Right kidney (tissue), 1 donor: ENCODE results near the gene PDZRN3.
A peak's percentile ranks its signal among the peaks of the same experiment; 100 is the strongest.
"Not testable (repeated sequence)": the region's sequence is repeated elsewhere in the genome, so short reads cannot be mapped to it uniquely, and the experiment has no call there.

Source experiments
- DNase-seq: peaks from one replicate; pipeline ENCODE4 v3.0.0-alpha.2; 2016

PDZRN3 gene

DNA sequence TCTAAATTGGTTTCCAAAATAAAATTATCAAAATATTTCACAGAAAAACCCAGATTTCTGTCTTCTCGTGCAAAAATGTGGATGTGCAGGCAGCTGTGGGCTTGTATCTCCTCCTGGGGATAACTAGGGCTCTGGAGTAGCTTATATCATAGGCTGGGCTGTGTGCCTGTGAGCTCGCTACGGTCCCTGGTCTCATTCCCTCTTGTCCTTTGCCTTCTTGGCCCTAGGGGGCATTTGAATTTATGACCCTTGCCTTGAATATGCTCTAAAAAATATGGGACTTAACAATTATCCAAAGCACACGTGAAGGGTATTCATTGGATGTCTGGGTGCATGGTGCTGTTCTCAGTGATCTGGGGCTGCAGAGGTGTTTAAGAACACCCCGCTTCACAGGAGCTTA lies 132.6 kb downstream of the PDZRN3 start:
- DNase-seq = no peak

DNA sequence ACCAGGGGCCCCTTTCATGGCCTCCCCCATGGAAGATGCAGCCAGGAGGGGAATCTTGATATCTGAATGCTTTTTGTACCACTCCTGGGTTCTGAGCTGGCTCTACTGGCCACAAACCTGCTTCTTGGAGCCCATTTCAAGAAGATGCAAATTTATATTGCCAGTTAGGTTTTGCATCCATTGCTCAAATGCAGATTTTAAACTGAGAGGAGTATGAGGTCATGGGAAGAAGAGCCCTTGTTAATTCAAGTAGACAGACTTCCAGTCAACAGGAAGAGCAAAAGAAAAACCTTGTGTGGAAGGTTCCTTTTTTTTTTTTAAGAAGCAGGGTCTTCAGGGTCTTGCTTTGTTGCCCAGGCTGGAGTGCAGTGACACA lies 133.5 kb downstream of the PDZRN3 start:
- no peak for DNase-seq

DNA sequence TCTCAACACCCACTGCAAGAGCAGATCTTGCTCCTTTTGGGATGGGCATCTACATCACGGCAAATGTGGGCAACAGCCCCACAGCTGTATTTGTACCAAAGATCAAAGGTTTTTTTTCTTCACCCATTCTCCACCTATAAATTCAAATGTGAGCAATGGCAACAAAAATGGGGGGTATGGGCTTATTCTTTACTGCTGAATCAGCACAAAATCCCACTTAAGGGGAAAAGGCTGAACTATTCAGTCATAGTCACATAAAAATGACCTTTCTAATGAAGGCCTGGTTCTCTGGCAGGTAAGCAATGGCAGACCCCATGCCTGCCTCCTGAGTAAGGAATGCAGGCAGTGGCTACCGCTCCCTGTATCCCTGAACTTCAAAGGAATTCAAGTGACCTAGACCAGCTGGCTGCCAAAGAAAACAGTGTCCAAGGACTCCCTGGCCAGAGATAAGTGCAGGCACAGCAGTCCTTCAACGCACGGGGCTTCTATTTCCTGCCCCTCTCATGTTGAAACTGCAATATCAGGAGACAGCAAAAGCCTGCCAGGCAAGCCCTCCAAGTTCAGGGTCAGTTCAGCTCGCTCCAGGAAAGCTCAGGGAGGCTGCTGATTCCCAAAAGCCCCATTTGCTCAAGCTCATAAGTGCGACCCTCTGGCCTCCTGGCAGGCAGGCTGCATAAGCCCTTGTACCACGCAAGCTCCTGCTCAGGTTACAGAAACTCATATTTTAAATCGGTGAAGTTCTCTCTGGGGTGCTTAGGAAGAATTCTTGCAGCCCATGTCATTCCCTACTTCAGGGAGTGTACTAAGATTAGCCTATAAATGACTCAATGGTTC lies 134.1 kb downstream of the PDZRN3 start:
- DNase-seq = peak; percentile 22

DNA sequence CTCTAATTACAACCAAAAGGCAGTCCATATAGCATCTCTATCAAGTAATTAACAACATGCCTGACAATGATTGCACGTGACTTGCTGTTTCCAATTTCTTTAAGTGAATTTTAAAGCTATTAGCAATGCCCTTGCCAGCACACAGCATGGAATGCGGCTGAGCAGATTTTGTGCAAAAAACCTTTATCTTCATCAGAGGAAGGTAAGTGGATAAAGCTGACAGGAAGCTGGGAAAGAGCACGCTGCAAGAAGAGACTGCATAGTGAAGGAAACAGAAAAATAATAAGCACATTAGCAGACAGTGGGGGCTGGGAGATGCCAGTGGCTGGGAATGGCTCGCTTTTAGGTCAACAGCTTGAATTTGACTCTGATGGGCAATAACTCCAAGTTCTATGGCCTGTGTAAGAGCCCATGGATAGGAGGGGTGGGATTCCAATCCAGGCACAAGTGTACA lies 138.8 kb downstream of the PDZRN3 start:
- no peak for DNase-seq

DNA sequence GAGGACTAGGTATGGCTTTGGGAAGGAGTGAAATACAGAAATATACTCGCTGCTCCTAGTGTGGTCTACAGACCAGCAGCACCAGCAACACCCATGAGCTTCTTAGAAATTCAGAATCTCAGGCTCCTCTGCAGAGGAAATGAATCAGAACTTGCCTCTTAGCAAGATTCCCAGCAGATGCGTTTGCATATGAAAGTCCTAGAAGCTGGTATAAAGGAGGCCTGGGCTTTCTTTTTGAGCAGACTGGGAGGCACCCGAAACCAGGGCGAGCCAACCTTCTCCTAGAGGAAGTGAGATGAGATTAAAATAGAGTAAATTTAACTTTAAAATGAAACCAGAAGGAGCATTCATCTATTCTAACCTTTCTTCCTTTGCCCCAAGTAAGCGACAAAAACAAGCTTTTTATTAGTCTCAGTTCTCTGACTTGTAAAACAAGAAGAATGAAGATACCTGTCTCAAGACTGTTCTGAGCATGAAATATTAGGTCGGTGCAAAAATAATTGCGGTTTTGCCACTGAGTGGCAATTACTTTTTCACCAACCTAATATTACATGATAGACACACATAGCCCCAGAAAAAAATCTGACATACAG lies 140.0 kb downstream of the PDZRN3 start:
- DNase-seq = no peak

DNA sequence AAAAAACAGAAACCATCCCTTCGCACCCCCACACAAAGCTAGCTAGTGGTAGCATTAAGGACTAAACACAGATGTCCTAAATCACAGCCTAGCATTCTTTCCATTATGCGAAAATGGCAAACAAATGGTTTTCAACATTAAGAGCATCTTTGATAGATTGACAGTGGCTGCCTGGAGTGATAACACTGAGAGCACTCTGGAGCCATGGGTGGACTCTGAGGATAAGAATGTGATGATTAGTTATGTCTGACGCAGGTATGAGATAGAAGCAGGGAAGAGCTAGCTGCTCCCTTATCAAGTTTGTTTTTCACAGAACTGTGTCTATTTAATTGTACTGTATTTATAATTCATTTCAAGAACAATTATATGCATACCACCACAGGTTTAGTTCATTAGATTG lies 142.9 kb downstream of the PDZRN3 start:
- no peak for DNase-seq

DNA sequence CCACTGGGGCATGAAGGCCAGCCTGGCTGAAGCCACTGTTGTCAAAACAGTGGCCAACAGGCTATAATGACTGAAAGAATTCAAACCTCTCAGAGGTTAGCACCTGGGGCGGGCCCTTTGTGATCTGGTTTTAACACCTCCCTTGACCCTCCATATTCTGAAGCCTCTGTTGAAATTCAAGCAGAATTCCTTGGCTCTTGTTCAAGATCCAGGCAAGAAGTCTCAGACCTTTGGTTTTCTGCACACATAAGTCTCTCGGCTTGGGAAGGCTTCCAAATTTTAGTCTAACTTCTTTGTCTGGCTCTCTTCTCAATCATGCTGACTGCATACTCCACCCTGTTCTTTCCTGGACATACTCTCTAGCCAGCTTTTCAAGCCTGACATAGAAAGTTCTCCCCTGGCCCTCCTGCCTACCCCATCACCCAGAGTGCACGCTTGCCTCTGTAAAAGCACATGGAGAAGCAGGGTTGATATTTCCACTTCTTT lies 144.5 kb downstream of the PDZRN3 start:
- no peak for DNase-seq

DNA sequence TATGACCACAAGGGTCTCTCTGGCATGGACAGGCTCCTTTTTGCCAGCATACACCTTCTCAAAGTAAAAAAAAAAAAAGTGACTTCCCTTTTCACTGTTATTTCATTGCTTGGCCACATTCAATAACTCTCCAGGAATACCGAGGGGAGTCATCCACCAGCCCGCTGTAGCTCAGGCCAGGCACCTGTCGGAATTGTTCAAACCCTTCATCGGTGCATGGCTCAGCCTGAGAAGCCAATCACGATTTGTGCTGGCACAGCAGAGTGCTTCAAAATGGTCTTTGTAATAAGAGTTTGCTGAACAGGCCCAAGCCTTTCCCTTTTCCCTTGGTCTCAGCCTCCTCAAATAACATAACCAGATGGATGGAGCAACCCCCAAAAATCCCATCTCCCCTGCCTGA lies 145.4 kb downstream of the PDZRN3 start:
- no peak for DNase-seq

DNA sequence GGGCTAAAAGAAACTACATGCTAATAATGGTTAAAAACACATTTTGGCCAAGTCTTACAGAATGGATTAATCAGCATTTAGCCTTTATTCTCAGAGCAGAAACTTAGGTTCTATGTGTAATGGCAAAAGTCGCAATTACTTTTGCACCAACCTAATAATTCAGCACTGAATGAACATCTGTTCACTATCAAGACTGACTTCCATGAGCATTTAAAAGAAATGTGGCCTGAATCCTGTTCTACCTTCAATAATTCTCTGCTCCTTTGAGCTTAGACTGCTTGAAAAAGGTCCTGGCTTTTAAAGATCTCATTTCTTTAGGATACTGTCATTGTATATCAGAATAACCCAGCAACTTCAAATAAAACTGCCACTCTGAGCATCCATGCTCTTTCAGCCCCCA lies 145.9 kb downstream of the PDZRN3 start:
- DNase-seq = no peak

DNA sequence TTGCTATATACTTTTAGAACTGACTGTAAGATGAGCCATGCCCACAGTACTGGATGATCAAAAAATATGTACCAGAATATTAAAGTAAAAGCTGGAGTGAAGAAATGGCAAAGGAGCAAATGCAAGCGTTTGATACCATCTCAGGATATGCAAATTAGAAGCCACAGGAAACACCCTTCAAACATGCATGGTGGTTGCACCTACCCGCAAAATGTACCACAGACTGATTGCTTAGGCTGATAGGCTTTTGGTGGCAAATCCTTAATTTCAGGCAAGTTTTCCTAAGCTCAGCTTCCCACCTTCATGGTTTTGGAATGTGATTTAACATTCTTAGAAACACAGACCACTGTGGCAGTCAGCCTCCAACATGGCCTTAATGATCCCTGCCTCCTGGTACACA lies 149.0 kb downstream of the PDZRN3 start:
- no peak for DNase-seq

DNA sequence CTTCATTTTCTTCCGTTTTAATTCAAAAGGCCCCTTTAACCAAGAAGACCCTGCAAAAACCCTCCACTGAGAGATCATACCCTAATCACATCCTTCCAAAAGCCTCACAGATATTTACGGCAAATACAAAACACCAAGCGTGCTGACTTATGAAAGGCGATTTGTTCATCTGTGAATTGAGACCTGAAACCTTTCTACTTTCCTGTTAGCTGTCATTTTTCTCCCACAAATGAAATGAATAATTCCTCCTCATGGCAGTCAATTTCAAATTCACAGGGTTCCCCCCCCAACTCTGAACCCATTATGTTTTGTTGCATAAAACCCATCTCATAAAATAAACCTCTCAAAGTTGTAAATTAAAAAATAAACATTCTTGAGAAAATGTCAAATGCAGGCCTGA lies 149.6 kb downstream of the PDZRN3 start:
- DNase-seq = no peak

DNA sequence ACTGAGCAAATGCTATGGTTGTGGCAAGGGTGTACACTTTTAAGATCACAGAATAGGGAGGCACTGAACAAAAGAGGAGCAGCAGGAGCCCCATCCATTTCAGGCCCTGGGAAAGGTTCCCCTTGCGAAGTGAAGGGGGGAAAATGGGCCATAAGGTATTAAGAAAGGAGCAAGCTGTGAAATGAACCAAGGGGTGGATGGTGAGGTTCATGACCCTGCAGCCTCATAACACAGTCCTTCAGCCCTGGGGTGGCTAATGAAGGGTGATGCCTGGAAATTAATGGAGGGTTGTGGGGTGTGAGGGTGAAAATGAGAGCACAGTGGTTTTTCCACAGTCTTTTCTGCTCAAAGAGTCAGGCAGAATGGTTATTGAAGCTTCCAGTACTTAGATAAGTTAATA lies 150.1 kb downstream of the PDZRN3 start:
- DNase-seq = no peak

DNA sequence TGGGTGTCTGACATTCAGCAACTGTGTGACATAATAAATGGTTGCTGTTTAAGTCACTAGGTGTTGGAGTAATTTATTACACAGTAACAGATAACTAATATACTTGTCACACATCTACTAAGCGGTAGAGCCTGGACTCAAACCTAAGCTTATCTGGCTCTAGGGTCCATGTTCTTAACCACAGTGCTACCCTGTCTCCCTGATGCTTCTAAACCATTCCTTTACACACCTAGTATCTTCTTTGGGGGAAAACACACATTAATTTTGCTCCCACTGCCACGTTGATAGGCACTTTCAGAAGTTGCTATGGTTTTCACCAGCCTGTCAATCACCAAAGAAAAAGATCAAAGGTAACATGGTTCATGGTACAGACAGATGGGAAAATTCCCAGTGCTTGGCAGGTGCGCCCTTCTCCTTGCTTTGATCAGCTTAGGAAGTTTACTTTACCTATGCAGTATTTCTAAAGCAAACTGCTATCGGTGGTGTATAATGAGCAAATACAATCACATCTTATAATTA lies 150.8 kb downstream of the PDZRN3 start:
- no peak for DNase-seq

DNA sequence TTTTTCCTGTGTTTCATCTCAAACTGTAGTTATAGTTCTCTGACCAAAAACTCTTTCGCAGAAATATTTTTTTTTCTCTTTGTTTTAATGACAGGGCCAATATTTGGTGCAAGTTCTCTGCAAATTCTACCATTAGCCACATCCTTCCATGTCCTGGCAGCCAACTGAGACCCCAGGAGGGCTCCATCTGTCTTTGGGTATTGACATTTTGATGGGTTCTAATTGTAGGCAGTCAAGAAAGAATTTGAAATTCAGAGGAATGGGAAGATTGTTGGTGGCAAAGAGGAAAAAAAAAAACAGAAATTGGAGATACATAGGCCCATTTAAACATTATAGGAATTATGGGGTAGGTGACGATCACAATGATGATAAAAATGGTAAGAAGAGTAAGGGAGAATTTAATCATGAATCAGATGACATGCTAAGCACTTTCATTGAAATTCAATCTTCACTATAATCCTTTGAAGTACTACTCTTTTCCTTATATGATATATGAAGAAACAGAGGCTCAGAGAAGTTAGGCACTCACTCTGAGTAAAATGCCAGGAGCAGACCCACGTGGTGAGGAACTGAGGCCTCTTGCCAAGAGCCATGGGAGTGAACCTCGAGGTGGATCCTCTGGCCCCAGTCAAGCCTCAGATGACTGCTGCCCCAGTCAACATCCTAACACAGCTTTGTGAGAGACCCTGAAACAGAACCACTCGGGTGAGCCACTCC lies 151.4 kb downstream of the PDZRN3 start:
- no peak for DNase-seq

DNA sequence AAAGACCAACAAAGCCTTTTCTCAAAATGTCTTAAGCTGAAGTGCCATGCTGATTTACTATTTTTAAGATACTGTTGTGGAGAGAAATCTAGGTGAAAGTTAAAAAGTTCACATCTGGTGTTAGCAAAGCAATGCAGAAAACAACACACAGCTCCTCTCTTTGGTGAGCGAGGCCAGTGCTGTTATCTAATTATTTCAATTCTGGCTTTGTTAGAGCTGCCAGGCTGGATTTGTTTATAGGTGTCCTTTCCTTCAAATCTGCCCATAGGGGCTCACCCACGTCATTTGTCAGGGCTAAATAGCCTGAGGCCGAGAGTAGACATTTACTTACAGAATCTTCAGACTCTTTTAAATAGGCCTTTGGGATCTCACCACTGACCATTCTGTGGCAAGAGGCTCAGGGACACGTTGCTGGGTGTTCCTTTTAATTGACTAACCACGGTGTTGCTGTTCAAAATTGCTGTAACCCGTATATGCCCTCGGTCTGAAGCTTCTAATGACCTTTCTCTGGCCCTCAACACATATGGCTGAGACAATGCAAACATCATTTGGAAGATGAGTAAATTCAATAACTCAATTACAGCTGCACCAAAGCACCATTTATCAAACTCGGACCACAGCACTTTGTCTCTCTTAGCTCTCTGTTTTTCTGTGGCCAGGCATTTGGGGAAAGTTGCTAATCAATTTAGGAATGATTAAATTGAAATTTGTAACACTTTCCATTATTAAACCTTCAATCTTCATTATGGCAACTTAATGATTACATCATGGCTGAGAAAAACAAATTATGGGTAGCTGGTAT lies 152.6 kb downstream of the PDZRN3 start:
- DNase-seq = no peak

DNA sequence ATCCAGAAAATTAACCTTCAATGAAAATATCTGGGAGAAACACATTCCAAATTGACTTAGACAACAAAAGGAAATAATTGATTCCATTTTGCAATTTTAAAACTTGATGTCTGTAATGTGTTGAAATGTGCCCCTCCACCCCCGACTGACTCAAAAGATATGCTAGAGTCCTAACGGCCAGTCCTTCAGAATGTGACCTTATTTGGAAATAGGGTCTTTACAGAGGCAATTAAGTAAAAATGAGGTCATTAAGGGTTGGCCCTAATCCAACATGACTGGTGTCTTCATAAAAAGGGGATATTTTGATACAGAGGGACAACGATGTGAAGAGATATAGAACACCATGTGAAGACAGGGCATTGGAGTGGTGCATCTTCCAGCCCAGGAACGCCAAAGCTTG lies 153.9 kb downstream of the PDZRN3 start:
- no peak for DNase-seq

DNA sequence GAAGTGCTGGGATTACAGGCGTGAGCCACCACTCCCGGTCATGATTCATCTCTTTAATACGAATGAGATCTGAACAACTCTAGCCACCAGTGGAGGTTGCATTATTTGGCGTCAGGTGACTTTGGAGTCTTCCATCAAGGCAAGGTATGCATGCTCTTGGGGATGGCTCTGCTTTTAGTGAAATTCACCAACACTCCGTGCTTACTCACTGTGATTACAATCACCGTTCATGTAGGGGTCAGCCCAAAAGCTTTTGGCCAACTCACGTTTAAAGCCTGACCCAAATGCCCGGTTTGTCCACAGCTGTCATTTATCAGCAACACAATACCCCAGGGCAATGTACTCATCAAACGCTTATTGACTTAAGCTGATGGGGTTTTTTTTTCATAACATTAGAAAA lies 155.4 kb downstream of the PDZRN3 start:
- DNase-seq = no peak

DNA sequence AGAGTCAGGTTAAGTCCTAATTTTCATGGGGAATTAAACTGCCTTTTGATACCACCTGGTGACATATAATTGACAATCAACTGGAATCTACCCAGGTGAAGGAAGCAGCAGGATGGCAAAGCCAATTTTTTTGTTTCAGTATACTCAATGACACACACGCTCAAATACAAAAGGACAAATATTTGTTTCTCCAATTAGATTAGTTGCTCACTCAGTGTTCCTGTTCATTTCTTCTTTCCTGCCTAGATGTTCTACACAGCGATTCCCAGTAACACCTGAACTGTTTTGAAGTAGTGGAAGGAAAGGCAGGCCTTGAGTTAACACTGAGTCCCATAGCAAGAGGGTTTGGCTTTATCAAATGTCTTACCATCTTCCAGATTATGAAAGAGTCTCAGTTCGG lies 157.5 kb downstream of the PDZRN3 start:
- DNase-seq = no peak

DNA sequence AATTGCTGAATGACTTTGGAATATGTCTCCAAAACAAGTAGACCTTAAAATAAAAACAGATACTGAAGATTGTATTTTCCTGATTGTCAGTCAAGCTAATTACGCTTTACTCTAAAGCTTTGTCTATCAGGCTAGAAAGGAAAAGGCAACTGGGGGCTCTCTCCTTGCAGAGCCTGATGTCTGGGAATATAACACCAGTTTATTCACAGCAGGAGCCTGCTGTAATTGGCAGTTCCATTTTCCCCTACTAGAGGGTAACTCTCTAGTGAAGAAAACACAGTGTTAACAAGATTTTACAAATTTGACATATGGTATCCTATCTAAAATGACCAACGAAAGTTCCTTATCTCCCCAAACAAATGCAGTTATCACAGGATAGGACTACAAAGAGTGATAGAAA lies 158.8 kb downstream of the PDZRN3 start:
- no peak for DNase-seq

DNA sequence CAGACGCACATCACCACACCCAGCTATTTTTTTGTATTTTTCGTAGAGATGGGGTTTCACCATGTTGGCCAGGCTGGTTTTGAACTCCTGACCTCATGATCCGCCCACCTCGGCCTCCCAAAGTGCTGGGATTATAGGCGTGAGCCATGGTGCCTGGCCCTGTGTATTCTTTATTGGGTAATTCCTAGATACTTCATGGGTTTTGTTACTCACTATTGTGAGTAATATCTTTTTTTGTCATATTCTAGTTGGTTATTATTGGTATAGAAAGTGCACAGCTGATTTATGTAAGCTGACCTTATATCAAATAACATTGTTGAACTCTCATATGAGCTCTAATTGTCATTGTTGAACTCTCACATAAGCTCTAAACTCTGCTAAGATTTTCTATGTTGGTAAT lies 160.6 kb downstream of the PDZRN3 start:
- DNase-seq = not testable (repeated sequence)

DNA sequence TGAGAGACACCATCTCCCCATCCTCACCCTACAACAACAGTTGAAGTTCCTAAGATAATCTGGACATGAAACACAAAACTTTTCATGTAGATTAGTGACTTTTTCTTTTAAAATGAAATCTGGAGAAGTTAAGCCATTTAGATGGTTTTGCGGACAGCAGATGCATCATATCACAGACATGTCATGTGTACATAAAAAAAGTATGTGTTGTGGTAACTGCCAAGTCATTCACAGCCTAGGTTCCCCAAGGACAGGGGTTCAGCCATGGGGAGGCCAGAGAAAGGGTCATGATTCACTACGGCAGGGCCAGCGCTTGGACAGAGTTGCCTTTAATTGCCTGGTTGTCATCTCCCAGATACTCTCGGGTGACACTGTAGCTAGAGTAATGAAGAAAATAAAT lies 163.2 kb downstream of the PDZRN3 start:
- no peak for DNase-seq

DNA sequence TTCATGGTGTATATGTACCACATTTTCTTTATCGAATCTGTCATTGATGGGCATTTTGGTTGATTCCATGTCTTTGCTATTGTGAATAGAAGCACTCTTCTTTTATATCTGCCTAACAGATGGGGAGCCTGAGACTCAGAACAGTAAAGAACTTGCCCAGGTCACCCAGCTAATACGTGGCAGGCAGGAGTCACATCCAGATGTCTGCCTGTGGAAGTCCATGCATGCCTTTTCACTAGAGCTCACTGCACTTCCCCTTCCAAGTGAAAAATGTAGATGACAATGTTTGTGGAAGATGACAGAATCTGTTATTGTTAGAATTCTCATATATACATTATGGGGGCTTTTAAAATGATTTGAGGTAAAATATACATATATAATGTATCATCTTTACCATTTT lies 165.0 kb downstream of the PDZRN3 start:
- no peak for DNase-seq
